OCI-M1 (cell line): ENCODE measurements around the gene WDR5B.
"Not testable (repeated sequence)": the region's sequence is repeated elsewhere in the genome, so short reads cannot be mapped to it uniquely, and the experiment has no call there.

Experiments
- DNase-seq: peaks from one replicate; lab custom pipeline; 2025; lab: John Stamatoyannopoulos, UW

The WDR5B gene

DNA sequence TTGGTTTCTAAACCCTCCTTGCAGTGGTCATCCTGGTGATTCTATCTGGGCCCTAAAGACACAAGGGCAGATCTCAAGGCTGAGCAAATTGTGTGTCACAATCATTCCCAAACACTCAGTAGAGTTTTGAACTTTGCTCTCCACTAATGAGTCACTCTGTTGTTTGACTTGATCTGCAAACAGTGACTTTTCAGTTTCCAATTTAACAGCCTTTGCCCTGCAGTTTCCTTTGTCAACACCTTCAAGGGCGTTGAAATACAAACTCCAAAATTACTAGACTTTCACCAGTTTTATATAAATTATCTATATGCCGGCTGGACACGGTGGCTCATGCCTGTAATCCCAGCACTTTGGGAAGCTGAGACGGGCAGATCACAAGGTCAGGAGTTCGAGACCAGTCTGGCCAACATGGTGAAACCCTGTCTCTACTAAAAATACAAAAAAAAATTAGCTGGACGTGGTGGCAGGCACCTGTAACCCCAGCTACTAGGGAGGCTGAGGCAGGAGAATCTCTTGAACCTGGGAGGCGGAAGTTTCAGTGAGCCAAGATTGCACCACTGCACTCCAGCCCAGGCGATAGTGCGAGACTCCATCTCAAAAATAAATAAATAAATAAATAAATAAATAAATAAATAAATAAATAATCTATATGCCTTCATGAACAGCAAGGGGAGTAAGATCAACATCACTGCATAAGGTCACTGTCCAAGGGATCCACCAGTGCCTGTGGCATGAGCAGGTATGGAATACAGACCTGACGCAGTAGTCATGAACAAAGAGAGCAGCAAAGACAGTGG, 50.1 kb downstream of the WDR5B start:
- DNase-seq: not testable (repeated sequence)

DNA sequence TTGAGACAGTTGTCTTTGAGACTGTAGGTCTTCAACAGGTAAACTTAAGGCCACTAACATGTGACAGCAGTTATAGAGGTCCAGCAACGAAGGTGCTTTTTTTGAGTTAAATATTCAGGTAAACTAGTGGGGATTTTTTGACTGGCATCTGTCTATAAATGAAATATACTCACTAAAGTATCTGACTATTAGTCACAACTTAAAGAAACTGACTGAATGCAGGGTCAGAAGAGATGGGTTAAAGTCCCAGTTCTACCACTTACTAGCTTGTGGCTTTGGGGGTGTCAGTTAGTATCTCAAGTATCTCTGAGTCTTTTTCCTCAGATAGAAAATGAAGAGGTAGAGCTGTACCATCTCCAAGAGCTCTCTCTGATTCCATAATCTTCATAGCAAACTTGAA, 50.8 kb downstream of the WDR5B start:
- DNase-seq: no peak

DNA sequence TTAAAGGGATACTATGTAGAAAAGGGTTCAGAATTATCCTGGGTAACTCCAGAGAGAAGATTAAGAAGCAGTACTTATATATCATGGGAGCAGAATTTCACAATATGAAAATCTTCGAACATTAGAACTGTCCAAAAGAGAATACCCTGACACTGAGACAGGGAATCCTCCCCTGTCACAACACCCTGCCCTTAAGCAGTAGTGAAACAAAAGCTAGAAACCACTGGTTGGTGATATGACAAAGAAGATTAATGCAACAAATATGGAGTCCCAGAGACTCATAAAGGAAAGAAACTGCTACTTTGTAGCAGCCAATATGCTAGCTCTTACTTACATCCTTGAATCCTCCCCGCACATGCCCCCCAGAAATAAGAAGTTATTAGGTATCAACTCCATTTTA, 51.4 kb downstream of the WDR5B start:
- no peak for DNase-seq
